Neural cell (in vitro differentiated cells): ENCODE measurements around the gene ANKRD6.

Experiments
- EZH2 ChIP-seq: fragments of 200-600, 300-800 bp; shearing (Covaris generic), sonication (generic); IDR thresholded peaks from 2 replicates; pipeline ENCODE4 v1.6.1; 2014; ENCODE audit warnings: antibody characterized with exemption, low read length, borderline replicate concordance, mild to moderate bottlenecking; ENCODE audit not compliant: insufficient read depth, poor library complexity, severe bottlenecking
- POLR2AphosphoS5 ChIP-seq: IDR thresholded peaks from 2 replicates; pipeline ENCODE4 v1.6.1; 2012
- RAD21 ChIP-seq: fragments of 450-650 bp; conservative IDR thresholded peaks from 2 replicates; pipeline ENCODE4 v1.6.1; 2014; ENCODE audit warnings: antibody characterized with exemption, mild to moderate bottlenecking, moderate library complexity
- TAF1 ChIP-seq: IDR thresholded peaks from 2 replicates; pipeline ENCODE4 v1.6.1; 2012; ENCODE audit warnings: low read depth
- TF ChIP-seq, protein P1 (sequence below): fragments of 450-650 bp; IDR thresholded peaks from 2 replicates; pipeline ENCODE4 v1.5.1; 2014; ENCODE audit warnings: antibody characterized with exemption, mild to moderate bottlenecking, moderate library complexity; ENCODE audit not compliant: poor library complexity, severe bottlenecking
- TF ChIP-seq, protein P2 (sequence below): IDR thresholded peaks from 2 replicates; pipeline ENCODE4 v1.6.1; 2012; ENCODE audit warnings: borderline replicate concordance

DNA sequence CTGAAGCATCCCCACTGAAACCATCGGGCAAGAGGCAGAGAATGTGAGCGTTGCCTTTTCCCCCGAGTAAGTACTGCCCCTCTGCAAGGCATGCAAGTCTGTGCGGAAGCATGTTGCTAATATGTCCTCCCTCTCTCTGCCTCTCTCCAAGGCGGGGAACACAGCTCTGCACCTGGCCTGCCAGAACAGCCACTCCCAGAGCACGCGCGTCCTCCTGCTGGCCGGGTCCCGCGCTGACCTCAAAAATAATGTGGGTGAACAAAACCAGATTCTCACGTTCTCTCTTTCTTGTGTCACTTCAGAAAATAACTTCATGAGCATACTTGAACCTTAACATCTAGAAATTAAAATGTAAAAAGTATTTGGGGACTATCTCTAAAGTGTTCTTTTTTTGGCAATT is 179.2 kb downstream of the ANKRD6 start:
- TF ChIP-seq, protein P1, sequence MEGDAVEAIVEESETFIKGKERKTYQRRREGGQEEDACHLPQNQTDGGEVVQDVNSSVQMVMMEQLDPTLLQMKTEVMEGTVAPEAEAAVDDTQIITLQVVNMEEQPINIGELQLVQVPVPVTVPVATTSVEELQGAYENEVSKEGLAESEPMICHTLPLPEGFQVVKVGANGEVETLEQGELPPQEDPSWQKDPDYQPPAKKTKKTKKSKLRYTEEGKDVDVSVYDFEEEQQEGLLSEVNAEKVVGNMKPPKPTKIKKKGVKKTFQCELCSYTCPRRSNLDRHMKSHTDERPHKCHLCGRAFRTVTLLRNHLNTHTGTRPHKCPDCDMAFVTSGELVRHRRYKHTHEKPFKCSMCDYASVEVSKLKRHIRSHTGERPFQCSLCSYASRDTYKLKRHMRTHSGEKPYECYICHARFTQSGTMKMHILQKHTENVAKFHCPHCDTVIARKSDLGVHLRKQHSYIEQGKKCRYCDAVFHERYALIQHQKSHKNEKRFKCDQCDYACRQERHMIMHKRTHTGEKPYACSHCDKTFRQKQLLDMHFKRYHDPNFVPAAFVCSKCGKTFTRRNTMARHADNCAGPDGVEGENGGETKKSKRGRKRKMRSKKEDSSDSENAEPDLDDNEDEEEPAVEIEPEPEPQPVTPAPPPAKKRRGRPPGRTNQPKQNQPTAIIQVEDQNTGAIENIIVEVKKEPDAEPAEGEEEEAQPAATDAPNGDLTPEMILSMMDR, result no peak
- no peak for TF ChIP-seq EZH2
- TF ChIP-seq POLR2AphosphoS5, result no peak
- TF ChIP-seq TAF1, result no peak
- TF ChIP-seq RAD21, result no peak
- TF ChIP-seq, protein P2, sequence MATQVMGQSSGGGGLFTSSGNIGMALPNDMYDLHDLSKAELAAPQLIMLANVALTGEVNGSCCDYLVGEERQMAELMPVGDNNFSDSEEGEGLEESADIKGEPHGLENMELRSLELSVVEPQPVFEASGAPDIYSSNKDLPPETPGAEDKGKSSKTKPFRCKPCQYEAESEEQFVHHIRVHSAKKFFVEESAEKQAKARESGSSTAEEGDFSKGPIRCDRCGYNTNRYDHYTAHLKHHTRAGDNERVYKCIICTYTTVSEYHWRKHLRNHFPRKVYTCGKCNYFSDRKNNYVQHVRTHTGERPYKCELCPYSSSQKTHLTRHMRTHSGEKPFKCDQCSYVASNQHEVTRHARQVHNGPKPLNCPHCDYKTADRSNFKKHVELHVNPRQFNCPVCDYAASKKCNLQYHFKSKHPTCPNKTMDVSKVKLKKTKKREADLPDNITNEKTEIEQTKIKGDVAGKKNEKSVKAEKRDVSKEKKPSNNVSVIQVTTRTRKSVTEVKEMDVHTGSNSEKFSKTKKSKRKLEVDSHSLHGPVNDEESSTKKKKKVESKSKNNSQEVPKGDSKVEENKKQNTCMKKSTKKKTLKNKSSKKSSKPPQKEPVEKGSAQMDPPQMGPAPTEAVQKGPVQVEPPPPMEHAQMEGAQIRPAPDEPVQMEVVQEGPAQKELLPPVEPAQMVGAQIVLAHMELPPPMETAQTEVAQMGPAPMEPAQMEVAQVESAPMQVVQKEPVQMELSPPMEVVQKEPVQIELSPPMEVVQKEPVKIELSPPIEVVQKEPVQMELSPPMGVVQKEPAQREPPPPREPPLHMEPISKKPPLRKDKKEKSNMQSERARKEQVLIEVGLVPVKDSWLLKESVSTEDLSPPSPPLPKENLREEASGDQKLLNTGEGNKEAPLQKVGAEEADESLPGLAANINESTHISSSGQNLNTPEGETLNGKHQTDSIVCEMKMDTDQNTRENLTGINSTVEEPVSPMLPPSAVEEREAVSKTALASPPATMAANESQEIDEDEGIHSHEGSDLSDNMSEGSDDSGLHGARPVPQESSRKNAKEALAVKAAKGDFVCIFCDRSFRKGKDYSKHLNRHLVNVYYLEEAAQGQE, result no peak
